Esophagus muscularis mucosa (tissue), 4 donors: ENCODE measurements around the gene CD2AP. TPM values are rescaled to one million over a fixed set of nuclear protein-coding genes. Genes with fewer than 3 reads are reported as not detected.

Source experiments
- DNase-seq: peaks from one replicate; pipeline ENCODE4 v3.0.0-alpha.2; 2017; ENCODE audit errors: extremely low spot score
- H3K27ac ChIP-seq, 4 donors: fragments of 200-600 bp; sonication (generic); replicated peaks in 1 of 4; 1 replicate in 3 of 4; 2 replicates in 1 of 4; pipeline ENCODE4 v1.5.1; 2016 to 2019; ENCODE audit warnings: mild to moderate bottlenecking in 1 of 4
- H3K27me3 ChIP-seq, 4 donors: fragments of 200-600 bp; sonication (generic); one replicate each; pipeline versions ENCODE4 v1.5.1 to v1.6.0; 2016 to 2019
- H3K36me3 ChIP-seq, 4 donors: fragments of 200-600 bp; sonication (generic); one replicate each; pipeline ENCODE4 v1.5.1; 2016 to 2019
- H3K4me1 ChIP-seq, 4 donors: fragments of 200-600 bp; sonication (generic); one replicate each; pipeline ENCODE4 v1.5.1; 2016 to 2019
- H3K4me3 ChIP-seq, 4 donors: fragments of 200-600 bp; sonication (generic); 1 replicate in 2 of 4; 2 replicates in 2 of 4; pipeline ENCODE4 v1.5.1; 2016 to 2019; ENCODE audit warnings: mild to moderate bottlenecking in 4 of 4, moderate library complexity in 1 of 4
- H3K9me3 ChIP-seq, 4 donors: fragments of 200-600 bp; sonication (generic); 1 replicate in 3 of 4; 2 replicates in 1 of 4; pipeline ENCODE4 v1.5.1; 2016 to 2019
- EP300 ChIP-seq: sonication (generic); formaldehyde crosslinking; IDR thresholded peaks from one replicate; pipeline ENCODE4 v1.6.1; 2017; ENCODE audit warnings: antibody characterized with exemption
- POLR2A ChIP-seq: fragments of 450-650 bp; IDR thresholded peaks from one replicate; pipeline ENCODE4 v1.6.1; 2017; ENCODE audit warnings: antibody characterized with exemption, moderate library complexity, mild to moderate bottlenecking, low read depth
- POLR2AphosphoS5 ChIP-seq, 2 donors: sonication (generic); formaldehyde crosslinking; IDR thresholded peaks; one replicate each; pipeline ENCODE4 v1.6.1; 2017; ENCODE audit warnings: antibody characterized with exemption in 2 of 2
- WGBS: methylation state at CpG from one replicate; pipeline ENCODE4 v1.1.5; 2018; 5-methylcytosine and 5-hydroxymethylcytosine counted together
- intact Hi-C: fragments of 100-400 bp; cut with DNase I; formaldehyde crosslinking; loops from one replicate; pipeline ENCODE4 v1.15.1; 2023
- total RNA-seq, 4 donors: library from RNA; depleted of rRNA; stranded (reverse); fragments of >200 nt; gene quantifications; one replicate each; pipeline versions ENCODE4 v1.1.0 to v1.2.1, GENCODE V29; 2016
- TF ChIP-seq, protein P1 (sequence below), 3 experiments: fragments of 200-600 bp in 2 of 3; fragments of 450-650 bp in 1 of 3; sonication (generic) in 2 of 3; IDR thresholded peaks; one replicate each; pipeline ENCODE4 v1.5.1; 2017 to 2019; ENCODE audit warnings: antibody characterized with exemption in 3 of 3, mild to moderate bottlenecking in 2 of 3, moderate library complexity in 1 of 3

CD2AP gene
- total RNA-seq, 4 donors from 2014 or later: 17.2 to 20.7 (median 20.0) TPM

DNA sequence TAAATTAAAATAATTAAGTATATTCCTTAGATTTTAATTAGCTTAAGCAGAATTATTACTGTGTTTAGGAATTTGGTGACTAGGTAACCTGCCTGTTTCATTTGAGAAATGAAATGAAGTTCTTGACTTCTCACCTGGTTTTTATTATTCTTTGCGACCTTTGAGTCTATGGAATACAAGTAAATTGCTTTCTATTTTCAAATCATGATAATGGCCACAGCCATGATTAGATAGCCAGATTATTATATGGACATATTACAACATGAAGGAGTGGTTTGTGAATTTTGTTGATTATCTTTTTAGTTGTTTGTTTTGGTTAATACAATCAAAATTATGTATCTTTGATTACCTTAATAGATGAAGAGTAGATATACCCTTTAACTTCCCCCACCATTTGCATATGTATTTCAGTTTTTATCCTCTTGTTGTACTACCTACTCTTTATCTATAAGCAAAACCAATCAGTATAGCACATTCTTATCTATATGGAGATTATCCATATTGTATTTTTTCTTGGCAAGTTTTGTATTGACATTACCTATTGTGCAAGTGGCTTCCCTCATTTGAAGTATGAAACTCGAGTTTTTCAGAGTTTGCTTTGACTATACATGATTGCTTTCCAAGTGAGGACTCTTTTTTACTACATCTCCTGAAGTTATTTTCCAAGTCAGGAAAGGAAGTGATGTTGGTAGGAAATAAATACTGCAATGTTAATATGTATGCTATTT lies 47.9 kb downstream of the CD2AP start:
- Histone ChIP-seq H3K27me3 (no peaks in the 10 kb centered on the region), H3K4me1 (peaks cover 5 to 15% (median 11%) of the 10 kb centered on the region in 4 donors), H3K36me3 (no peaks in the 10 kb centered on the region), H3K4me3 (no peak overlapping the region), H3K9me3 (no peaks in the 10 kb centered on the region), H3K27ac (no peak overlapping the region)
- TF ChIP-seq POLR2AphosphoS5 (IDR thresholded peaks at IDR 0.05): no peak
- no peak for TF ChIP-seq EP300
- no peak for TF ChIP-seq POLR2A
- TF ChIP-seq, protein P1, sequence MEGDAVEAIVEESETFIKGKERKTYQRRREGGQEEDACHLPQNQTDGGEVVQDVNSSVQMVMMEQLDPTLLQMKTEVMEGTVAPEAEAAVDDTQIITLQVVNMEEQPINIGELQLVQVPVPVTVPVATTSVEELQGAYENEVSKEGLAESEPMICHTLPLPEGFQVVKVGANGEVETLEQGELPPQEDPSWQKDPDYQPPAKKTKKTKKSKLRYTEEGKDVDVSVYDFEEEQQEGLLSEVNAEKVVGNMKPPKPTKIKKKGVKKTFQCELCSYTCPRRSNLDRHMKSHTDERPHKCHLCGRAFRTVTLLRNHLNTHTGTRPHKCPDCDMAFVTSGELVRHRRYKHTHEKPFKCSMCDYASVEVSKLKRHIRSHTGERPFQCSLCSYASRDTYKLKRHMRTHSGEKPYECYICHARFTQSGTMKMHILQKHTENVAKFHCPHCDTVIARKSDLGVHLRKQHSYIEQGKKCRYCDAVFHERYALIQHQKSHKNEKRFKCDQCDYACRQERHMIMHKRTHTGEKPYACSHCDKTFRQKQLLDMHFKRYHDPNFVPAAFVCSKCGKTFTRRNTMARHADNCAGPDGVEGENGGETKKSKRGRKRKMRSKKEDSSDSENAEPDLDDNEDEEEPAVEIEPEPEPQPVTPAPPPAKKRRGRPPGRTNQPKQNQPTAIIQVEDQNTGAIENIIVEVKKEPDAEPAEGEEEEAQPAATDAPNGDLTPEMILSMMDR (IDR thresholded peaks at IDR 0.05): no peak
- DNase-seq: no peak
- intact Hi-C loops: no loop called here
- 85% methylated on average over 2 of the region's 2 CpGs for WGBS

DNA sequence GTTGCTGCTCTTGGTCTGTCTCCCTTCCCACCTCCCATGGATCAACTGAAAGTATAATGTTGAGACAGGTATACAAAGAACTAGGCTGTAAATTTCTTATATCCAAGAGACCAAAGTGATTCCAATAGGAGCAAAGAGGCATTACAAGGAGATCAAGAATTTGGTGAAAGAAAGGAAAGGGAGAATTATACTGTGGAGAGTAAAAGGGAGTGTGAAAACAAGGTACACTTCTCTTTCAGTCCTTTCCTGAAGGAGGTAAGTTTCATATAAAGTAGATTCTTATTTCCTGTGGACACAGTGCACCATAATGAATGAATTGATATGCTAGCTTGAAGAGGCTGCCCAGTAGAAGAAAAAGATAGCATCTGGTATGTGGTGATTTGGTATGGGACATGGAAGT lies 49.7 kb downstream of the CD2AP start:
- Histone ChIP-seq H3K9me3 (no peaks in the 10 kb centered on the region), H3K36me3 (no peaks in the 10 kb centered on the region), H3K4me3 (no peak overlapping the region), H3K27me3 (no peaks in the 10 kb centered on the region), H3K4me1 (peaks cover 5 to 15% (median 11%) of the 10 kb centered on the region in 4 donors), H3K27ac (no peak overlapping the region)
- no peak for DNase-seq
- TF ChIP-seq POLR2AphosphoS5 (IDR thresholded peaks at IDR 0.05) (no peak), EP300 (no peak), POLR2A (no peak)
- TF ChIP-seq, protein P1 (IDR thresholded peaks at IDR 0.05): no peak
- intact Hi-C loops: no loop called here

DNA sequence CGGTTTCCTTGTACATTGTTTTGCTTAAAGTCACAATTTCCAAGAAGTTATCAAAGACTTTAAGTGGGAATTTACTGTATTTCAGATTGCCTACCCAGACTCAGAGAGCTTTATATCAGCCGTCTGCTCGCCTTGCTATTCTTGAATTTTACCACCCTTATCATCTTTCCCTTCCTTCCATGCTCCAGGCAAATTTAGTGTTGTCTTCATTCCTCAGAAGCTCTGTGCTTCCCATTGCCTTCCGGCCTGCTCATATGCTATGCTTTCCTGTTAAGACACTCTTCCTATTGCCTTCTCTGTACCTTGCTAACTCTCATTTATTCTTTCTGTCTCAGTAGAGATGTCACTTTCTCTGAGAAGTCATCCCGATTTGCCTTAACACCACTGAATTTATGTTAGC lies 52.1 kb downstream of the CD2AP start:
- 90% methylated on average over 5 of the region's 5 CpGs for WGBS
- Histone ChIP-seq H3K36me3 (peaks cover 4 to 13% (median 8%) of the 10 kb centered on the region in 4 donors), H3K4me1 (peaks cover 0 to 4% (median under 1%) of the 10 kb centered on the region in 4 donors), H3K27ac (no peak overlapping the region), H3K27me3 (no peaks in the 10 kb centered on the region), H3K9me3 (no peaks in the 10 kb centered on the region), H3K4me3 (no peak overlapping the region)
- no peak for DNase-seq
- TF ChIP-seq EP300 (no peak), POLR2A (no peak), POLR2AphosphoS5 (IDR thresholded peaks at IDR 0.05) (no peak)
- TF ChIP-seq, protein P1 (IDR thresholded peaks at IDR 0.05): no peak
- intact Hi-C loops: no loop called here

DNA sequence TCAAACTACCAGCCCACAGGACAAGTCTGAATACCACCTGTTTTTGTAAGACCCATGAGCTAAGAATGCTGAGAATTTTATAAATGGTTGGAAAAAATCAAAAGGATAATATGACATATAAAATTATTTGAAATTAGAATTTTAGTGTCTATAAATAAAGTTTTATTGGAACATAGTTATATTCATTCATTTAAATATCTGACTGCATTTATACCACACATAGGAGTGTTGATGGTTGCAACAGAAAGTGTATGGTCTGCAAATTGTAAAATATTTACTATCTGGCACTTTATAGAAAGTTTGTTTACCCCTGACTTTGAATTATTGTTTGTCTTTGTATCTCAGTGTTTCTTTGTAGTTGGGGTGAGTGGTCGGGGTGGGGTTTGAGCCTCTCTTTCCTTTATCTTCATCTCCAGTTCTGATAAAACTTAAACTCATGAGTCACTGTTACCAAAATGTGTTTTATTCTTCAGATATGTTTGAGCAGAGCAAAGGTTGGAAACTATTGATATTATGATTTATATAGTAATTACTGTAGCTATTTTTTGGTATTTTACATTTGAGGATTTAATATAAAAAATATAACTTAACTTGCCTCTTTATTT lies 55.5 kb downstream of the CD2AP start:
- no peak for DNase-seq
- Histone ChIP-seq H3K27ac (no peak overlapping the region), H3K4me3 (no peak overlapping the region), H3K4me1 (peaks cover 0 to 8% (median 0%) of the 10 kb centered on the region in 4 donors), H3K27me3 (no peaks in the 10 kb centered on the region), H3K9me3 (no peaks in the 10 kb centered on the region), H3K36me3 (peaks cover 6 to 20% (median 9%) of the 10 kb centered on the region in 4 donors)
- no peak for TF ChIP-seq EP300
- TF ChIP-seq POLR2A: no peak
- TF ChIP-seq POLR2AphosphoS5 (IDR thresholded peaks at IDR 0.05): no peak
- TF ChIP-seq, protein P1 (IDR thresholded peaks at IDR 0.05): no peak
- 100% methylated on average over 1 of the region's 1 CpG for WGBS
- intact Hi-C loops: no loop called here
